Suprapubic skin (tissue), 4 donors: ENCODE results near the gene BTBD18.

ENCODE experiments used
- EP300 ChIP-seq: sonication (generic); formaldehyde crosslinking; IDR thresholded peaks from one replicate; pipeline ENCODE4 v1.6.1; 2017; ENCODE audit warnings: antibody characterized with exemption
- POLR2A ChIP-seq, 2 donors: fragments of 450-650 bp; IDR thresholded peaks; one replicate each; pipeline ENCODE4 v1.6.1; 2017; ENCODE audit warnings: antibody characterized with exemption in 2 of 2, mild to moderate bottlenecking in 2 of 2, moderate library complexity in 2 of 2
- POLR2AphosphoS5 ChIP-seq, 3 donors: sonication (generic); formaldehyde crosslinking; IDR thresholded peaks; one replicate each; pipeline ENCODE4 v1.6.1; 2017; ENCODE audit warnings: antibody characterized with exemption in 3 of 3
- TF ChIP-seq, protein P1 (sequence below), 2 donors: fragments of 200-600 bp in 1 of 2; fragments of 450-650 bp in 1 of 2; sonication (generic) in 1 of 2; IDR thresholded peaks; one replicate each; pipeline ENCODE4 v1.5.1; 2016 to 2019; ENCODE audit warnings: antibody characterized with exemption in 2 of 2, mild to moderate bottlenecking in 1 of 2, moderate library complexity in 1 of 2

DNA sequence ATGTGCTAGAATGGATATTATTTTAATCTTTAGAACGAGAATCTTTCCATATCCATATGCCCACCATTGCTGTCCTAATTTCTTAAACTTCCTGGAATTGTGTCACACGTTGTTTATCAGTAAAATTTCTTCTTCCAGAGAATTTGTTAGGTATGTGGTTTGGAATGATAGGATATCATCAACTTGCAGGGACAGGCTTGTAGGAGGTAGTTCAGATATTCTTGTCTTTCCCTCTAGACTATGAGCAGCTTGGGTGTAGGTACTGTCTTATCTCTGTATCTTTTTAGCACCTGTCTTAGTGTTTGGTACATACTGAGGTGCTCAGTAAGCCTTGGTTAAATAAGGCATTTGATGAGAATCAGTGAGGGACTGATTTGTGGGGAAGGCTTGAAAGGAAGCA is 13.4 kb upstream of the BTBD18 start:
- TF ChIP-seq, protein P1, sequence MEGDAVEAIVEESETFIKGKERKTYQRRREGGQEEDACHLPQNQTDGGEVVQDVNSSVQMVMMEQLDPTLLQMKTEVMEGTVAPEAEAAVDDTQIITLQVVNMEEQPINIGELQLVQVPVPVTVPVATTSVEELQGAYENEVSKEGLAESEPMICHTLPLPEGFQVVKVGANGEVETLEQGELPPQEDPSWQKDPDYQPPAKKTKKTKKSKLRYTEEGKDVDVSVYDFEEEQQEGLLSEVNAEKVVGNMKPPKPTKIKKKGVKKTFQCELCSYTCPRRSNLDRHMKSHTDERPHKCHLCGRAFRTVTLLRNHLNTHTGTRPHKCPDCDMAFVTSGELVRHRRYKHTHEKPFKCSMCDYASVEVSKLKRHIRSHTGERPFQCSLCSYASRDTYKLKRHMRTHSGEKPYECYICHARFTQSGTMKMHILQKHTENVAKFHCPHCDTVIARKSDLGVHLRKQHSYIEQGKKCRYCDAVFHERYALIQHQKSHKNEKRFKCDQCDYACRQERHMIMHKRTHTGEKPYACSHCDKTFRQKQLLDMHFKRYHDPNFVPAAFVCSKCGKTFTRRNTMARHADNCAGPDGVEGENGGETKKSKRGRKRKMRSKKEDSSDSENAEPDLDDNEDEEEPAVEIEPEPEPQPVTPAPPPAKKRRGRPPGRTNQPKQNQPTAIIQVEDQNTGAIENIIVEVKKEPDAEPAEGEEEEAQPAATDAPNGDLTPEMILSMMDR (IDR thresholded peaks at IDR 0.05): no peak
- no peak for TF ChIP-seq POLR2A (IDR thresholded peaks at IDR 0.05)
- no peak for TF ChIP-seq EP300
- TF ChIP-seq POLR2AphosphoS5 (IDR thresholded peaks at IDR 0.05): no peak
